ENCODE measurements around the gene ABCC5.

The ABCC5 gene

DNA sequence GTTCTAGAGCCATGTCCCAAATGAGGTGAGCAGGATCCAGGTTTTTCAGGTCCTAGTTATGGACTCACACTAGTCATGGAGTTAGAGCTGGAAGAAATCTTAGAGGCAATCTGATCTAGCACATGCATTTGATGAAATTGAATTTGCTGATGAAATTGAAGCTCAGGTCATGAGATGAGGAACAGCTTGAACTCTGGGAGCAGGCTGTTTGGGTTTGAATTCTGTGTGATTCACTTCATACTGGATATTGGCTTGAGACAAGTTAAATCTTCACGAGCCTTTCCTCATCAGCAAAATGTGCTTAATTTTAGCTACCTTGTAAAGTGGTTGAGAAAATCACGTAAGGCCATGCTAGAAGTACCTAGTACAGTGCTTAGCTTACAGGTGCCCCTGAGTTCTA lies 99.5 kb downstream of the ABCC5 start:
- no peak for DNase-seq

DNA sequence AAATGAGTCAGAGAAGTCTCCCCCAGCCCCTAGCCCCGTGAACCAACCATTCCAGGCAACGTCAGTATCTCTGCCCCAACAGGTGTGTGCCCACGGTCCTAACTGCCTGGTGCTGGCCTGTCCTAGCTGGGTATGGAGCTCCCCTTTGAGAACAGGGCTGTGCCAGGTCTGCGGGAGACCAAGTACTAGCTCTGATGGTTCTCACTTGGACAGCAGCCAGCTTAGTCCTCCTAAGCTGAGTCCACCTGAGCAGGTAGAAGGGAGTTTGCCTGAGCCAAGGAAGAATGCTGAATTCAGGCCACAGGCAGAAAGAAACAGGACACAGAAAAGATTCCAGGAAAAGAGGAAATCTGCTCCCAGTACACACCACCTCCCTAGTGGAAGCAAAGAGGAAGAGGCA lies 99.9 kb downstream of the ABCC5 start:
- no peak for DNase-seq

DNA sequence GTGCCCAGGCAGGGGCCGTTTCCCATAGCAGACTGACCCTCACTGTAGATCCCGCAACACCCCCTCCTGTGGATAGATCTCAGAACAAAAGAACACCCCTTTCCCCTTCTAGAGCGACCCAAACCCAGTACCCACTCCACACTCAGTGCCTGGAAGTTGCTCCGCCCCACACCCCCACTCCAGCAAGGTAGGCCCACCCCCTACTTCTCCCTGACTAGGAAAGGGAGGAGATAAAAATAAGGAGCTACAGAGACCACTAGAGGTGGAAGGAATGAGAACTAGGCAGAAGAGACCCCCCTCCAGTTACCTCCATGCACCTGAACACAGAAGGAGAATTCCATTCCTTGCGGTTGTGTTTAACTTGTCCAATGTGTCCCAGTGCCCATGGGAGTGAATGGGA lies 102.8 kb downstream of the ABCC5 start:
- no peak for DNase-seq

DNA sequence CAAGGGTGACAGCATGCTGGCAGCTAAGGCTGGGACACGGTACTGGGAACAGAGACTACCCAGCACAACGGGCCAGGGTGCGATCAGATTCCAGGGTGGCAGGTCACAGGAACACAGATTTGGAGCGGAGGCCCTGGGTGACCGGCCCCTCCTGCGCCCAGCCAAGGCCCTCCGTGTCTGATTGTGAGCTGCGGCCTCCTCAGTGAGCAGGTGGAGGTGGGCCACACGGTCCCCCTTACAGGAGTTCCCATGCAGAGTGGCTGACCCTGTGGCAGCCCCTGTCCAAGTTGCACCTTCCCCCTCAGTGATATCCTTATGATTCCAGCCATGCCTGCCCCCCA lies 104.1 kb downstream of the ABCC5 start:
- DNase-seq = no peak

DNA sequence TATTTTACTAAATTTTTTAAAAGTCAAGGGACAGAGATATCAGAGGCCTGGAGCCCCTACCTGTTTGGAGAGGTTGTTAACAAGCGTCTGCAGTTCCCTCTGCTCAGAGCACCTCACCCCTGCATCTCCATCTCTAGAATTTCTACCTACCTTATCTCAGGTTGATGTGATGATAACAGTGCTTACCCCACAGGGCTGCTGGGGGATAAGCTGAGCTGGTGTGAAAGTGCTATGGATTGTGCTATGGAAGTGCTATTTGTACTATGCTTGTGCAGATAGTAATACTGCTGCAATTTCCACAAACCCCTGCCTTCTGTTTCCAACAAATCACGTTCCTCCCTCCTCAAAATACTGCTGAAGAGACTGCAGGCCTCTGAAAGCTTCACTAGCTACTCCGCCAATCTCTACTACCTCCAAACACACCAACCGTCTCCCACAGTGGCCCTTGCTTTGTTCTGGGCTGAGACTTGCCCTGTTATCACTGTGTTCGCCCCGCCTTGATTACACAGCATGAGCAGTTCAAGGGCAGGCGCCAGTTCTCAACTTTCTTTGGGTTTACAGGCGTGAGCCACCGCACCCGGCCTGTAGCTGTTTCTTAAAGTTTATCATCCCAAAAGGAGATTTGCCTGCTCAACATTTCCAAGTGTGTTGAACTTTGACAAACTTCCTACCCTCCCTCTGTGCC lies 104.6 kb downstream of the ABCC5 start:
- DNase-seq = no peak

DNA sequence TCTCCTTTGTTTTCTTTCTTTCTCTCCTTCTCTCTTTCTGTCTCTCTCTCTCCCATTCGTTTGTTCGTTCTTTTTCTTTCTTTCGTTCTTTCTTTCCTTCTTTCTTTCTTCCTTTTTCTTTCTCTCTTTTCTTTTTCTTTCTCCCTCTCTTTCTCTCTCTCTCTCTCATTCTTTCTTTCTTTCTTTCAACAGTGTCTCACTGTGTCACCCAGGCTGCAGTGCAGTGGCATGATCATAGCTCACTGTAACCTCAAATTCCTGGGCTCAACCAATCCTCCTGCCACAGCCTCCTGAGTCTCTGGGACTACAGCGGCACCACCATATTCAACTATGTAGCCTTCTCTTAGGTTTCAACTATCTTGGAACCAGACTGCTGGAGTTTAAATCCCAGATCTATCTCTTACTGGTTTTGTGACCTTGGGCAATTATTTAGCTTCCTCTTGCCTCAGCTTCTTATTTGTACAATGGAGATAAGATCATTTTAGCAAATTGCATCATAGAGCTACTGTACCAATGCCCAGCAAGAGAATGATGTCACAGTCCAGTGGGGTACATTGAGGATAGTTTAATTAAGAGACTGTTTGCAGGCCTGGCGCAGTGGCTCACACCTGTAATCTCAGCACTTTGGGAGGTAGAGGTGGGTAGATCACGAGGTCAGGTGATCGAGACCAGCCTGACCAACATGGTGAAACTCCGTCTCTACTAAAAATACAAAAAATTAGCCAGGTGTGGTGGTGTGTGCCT lies 105.7 kb downstream of the ABCC5 start:
- no peak for DNase-seq

DNA sequence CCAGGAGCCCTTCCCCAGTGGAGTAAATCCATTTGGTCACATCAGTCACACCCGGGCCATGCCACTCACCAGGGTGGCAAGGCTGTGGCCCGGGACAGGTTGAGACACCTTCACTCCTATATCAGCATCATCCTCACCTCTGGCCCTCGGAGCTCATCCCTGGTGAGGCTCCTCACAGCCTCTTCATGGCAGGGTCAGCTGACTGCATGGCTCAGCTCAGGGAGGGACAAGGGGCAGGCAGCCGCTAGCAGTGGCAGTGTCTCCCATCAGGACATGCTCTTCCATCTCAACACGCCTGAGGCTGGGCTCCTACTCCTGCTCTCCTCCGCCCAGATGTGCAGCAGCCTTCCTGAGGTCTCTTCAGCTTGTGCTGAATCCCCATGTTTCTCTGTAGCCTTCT lies 106.6 kb downstream of the ABCC5 start:
- DNase-seq = no peak

DNA sequence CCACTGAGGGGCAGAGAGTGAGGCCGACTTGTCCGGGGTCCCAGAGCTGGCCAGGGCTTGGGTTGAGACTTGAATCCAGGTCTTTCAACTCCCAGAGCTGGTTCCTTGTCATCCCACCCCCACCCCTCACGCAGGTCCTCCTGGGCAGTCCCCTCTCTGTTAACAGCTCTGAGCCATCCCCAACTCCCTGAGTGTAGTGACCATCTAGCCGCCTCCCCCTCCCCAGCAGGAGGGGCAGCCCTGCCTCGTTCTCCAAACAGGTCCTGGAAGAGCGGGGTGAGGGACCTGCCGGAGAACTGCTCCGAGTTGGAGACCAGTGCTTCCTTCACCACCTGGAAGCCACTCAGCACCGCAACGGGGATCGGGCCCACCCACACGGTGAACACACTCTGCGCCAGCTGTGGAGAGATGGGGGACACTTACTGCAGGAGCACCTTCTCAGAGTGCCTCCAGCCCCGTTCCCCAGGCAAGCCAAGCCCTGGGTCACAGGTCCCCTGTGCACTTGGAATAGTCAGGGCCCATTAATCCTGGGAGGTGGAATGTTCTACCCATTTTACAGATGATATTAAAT lies 108.6 kb downstream of the ABCC5 start:
- DNase-seq = no peak

DNA sequence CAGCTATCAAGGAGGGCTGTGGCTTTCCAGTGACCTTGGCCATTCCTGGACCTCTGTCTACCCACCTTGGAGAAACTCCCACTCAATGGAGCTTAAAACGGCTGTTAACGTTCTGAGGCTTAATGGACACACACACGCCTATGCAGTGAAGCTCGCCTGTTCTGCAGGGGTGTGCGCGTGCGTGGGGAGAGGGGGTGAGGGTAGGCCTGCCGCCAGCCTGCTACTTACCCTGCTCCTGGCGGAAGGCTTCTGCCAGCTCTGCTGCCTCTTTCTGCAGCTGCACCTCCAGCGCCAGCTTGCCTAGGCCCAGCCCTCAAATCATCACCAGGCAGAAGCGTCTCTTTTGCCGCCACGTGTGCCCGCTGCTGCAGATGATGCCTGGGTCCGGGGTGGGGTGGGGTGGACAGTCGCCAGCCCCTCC lies 109.8 kb downstream of the ABCC5 start:
- DNase-seq = no peak

DNA sequence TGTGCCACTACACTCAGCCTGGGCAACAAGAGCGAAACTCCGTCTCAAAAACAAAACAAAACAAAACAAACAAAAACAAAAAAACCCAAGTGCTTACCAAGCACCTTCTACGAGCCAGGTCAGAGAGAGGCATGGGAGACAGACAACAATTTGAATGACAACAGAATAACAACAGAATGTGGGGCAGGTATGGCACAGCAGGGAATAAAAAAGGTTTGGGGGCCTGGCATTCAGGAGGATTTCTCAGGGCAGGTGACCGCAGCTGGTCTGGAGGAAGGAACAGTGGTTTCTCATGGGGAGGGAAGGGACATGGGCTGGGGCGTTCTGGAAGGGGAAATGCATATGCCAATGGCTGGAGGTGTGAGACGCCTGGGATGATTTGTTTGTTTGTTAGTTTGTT lies 110.5 kb downstream of the ABCC5 start:
- no peak for DNase-seq

DNA sequence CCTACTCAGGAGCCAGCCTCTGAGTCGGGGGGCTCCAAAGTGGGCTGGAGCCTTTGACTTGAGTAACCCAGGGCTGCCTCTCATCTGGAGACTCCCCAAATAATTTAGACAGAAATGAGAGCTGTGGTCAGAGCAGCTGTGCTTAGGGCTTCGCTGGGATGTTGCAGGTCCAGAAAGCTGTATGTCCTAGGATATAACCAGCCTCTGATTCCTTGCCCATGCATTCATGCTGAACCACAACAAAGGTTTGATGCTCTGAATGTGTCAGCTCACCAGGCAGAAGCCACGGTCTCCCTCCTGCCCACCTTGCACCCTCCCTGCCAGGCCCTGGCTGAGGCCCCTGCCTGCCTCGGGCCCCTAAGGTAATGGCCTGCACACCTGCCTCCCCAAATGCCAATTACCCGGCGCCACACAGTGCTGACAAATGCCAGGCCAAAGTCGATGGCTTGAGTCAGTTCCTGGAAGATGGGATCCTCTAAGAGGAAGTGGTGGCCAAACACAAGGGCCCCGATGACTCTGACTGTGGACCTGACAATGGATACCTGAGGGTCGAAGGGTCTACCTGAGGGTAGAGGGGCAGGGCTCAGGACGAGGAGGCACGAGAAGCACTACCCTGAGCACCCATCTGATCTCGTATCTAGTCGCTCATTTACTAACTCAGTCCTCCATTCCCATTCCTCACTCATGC lies 111.3 kb downstream of the ABCC5 start:
- no peak for DNase-seq

DNA sequence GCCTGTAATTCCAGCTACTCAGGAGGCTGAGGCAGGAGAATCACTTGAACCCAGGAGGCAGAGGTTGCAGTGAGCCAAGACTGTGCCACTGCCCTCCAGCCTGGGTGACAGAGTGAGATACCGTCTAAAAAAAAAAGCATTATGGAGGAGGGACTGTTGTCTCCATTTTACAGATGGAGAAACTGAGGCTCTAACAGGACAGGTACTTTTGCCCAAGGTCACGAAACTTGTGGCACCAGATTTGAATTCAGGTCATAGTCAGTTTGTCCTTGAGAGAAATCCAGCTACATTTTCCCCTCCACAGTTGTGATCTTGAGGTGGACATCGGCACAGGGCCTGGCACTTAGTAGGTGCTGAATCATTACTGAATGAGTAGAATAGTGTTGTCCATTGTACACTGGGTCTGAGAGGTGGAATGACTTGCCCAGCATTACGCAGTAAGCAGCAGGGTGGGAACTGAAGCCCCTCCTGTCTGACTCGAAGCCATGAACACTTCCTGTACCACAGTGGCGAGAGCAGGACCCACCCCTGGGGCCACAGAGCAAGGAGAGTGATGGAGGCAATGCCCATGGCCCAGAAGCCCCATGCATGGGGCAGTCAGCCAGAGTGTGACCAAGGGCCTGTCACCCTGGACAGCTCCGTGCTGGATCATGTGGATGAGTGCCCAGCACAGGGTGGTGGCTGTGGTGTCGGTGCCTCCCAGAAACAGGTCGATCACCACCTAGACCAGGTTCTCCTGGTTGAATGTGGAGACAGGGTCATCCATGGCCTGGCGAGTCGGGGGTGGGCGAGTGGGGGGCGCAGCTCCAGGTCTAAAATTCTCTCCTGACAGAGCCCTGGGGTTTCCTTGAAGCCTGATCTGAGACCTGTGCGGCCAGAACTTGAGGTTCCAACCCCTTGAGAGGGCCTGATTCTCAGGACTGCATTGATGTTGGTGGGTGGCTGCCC lies 112.6 kb downstream of the ABCC5 start:
- DNase-seq = no peak

DNA sequence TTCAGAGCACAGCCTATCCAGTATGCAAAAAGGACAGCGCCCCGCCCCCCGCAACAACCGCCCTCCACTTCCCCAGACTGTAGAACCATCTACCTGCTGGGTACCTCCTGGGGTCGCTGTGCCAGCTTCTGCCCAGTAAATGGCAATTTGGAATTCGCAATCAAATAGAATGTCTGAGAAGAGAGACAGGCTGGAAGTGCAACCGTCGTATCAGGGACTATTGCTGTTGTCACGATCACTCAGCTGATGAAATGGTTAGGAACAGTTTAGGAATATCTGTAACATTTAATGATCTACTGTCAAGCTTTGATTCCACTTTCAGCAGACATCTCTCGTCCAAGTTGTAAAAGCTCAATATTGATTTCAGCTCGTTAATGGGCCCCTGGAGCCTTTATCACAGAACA lies 119.7 kb downstream of the ABCC5 start:
- DNase-seq = no peak

DNA sequence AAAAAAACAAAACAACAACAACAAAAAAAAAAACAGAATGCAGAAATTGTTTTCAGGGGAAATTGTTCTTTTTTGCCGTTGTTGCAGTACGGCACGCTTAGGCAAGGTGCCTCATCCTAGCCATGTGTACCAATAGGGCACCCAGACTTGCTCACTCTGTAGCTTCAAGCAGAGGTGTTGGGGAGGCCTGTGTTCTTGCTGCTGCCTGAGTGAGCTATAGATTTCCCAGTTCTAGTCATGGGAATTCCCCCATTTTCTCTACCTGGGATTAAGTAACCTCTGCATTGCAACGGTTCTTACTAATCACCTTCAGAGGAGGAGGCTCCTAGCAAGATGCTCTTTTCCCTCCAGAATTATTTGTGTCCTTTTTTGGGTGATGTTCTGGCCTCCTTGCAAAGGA lies 120.1 kb downstream of the ABCC5 start:
- no peak for DNase-seq

DNA sequence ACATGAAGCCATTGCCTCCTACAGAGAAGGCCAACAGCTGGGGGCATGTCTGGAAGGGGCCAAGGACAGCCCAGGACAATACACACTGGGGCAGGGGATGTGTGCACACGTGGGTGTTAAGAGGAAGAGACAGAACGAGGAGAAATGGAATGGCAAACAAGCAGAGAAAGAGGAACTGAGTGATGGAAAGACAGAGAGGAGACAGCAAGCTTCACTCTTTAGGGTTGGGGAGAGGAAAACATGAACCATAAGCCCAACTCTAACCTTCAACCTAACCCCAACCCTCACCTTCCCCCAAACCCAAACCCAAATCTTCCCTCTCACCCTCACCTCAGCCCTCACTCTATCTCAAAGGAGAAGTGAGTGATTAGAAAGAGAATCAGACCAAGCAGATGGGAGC lies 121.1 kb downstream of the ABCC5 start:
- no peak for DNase-seq

DNA sequence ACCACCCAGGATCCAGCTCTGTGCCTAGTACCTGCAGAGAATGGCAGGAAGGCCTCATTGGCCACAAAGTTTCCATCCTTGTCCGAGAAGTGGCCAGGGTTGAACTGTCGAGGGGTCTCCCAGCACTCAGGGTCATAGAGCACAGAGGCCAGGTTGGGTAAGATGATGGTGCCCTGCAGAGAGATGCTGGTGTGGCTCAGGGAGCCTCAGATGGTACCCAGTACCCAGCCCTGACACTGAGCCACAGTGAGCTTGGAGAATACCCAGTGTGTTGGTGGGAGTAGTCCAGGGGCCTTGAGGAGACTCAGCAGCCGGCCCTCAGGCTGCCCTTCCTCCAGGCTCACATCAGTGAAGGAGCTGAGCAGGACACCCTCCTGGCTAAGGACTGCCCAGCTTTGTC lies 121.5 kb downstream of the ABCC5 start:
- DNase-seq = no peak

DNA sequence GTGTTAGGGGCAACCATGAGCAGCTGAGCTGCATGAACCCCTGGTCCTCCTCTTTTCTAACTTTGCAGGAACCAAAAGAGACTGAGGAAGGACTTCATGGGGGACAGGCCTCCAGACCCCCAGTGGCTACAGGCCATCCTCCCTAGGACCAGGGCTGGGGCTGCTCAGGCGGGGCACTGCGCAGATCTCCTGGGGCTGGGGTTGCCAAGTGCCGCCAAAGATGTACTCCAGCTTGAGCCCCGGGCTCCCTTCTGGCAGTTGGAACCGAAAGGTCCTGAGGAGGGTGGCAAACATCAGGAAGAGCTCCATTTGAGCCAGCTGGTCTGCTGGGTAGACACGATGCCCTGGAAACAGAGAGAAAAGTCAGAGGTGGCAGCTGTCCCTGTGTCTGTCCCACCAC lies 121.9 kb downstream of the ABCC5 start:
- no peak for DNase-seq

DNA sequence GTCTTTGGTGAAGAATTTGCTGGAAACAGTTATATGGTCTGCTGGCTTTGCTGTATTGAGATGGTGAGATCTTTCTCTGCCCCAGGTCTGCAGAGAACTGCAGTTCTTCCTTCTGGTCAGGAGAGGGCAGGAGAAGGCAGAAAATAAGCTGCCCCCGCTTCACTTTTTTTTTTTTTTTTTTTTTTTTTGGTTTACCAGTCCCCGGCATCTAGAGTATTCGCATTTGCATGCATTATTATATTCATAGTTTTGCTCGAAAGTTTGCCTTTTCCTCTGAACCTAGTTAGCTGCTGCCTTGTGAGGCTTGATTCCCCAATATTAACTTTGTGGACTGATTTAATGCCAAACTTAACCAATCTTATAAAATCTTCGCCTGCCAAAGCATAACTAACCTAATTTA lies 122.4 kb downstream of the ABCC5 start:
- DNase-seq = peak; percentile 69

DNA sequence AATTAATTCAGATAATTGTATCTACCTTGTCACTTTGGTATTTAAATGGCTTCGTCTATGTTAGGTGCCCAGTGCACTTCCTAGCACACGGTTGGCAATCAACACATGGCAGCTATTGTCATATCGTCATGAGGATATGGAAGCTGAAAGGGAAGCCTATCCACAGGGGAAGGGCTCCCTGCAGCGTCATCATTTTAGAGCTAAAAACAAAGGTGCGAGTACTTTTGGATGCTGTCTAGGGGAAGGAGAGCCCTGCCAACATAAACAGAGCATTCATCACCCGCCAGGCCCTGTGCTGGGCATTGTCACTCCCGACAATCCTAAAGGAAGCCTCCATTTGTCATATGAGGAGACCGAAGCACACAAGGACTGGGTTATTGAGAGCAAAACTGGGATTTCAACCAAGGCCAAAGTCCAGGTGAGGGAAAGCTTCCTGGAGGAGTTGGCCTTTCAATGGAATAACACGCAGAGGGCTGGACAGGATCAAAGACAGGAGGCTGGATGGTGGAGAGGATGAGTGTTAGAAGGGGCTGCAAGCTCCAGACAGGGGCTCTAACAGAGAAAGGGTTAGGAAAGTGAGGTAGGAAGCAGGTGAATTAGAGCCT lies 125.0 kb downstream of the ABCC5 start:
- DNase-seq = peak; percentile 53

DNA sequence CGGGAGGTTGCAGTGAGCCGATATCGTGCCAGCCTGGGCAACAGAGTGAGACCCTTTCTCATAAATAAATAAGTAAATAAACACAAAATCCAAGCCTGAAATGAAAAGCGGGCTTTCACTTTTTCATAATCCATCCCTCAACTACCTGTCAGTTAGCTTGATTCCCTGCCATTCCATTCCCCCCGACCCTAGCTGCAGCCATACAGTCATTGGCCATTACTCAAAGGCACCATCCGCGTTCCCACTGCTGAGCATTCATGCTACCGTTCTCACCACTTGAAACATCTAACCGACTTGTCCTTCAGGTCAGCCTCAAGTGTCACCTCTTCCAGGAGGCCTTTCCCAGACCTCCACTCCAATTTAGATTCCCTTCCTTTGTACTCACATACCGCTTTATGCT lies 131.9 kb downstream of the ABCC5 start:
- DNase-seq = no peak

DNA sequence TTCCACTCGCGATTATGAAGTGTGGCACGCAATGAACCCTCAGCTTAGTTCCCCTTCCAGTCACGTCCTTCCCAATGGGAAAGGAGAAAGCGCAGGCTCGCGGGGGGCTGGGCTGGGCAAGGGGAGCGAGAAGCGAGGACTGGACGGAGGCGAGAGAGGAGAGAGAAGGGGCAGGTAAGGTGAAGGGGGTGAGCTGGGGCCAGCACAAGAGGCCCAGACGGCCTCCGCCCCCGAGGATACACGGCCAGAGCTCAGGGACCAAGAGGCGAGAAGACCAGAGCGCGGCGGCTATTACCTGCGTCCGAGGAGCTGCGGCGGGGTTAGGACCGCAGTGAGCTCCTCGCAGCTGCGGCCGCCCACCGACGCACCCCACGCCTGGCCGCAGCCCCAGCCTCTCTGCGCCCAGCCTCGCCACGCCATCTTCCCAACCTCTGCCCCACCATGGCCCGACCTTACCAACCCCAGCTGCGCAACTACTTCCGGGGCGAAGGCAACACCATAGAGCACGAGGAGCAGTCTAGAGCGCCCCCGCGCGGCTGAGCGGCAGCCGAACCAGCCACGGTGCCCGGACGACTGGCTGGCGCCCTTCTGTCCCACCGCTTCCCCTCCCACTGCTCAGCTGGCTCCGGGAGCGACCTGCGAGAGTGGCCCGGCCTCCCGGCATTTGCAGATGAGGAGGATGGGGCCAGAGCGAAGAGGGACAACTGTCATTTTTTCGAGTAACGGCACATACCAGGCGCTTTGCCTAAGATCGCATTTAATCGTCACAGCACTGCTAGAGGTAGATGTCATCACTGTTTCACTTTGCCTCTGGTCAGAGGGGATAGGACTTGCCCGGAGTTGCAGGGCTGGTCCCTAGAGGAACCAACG lies 133.0 kb downstream of the ABCC5 start, which contains the start of gene PARL:
Gene PARL (minus strand): TSS at position 454 of the 870 bp plus-strand sequence. CDS start 34 bp downstream, at position 420.
- DNase-seq = peak; percentile 97

Data from NCI-H146 (cell line).